ENCODE results near the gene PHLDB2.

DNA sequence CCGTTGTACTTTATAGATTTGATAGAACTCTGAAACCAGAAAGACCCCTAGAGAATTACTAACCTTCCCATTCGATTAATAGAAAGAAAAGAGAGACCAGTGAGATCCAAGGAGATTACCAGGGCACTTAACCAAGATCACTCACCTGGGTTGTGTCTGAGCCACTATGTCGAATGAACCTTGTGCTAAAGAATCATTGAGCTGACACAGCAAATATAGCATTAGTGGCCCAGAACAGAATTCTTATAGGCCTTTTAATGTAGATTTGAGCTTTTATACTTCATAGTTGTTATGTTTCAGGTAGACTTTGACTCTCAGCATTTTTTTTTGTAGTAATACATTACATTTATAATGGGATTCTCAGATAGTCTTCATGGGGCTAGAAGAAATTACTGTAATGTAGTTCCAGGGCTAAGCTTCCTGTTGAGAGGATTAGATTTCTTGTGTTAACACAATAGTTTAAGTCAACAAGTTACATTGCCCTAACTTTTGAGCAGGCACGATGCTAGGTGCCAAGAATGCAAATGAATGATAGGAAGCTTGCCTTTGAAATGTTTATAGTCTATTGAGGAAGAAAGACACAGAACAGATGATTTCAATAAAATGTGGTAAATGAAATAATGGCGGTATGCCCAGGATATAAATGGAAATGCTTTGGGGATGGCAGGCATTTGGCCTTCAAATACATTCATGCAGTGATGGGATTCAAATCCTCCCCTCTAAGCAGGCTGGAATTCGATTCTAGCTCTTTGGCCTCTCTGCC is 95.3 kb downstream of the PHLDB2 start:
- TF ChIP-seq EZH2 (IDR thresholded peaks at IDR 0.05; ENCODE audit: low read depth, low read length, severe bottlenecking) (no peak), POLR2AphosphoS5 (IDR thresholded peaks at IDR 0.05; ENCODE audit: low read depth, low read length) (no peak), TBP (IDR thresholded peaks at IDR 0.05; ENCODE audit: low read depth, low read length) (no peak), KDM1A (IDR thresholded peaks at IDR 0.05; ENCODE audit: borderline replicate concordance, low read length) (no peak), POLR2A (IDR thresholded peaks at IDR 0.05; ENCODE audit: control extremely low read depth in 1 of 2, low read depth in 2 of 2, low read length in 2 of 2) (no peak), JUND (IDR thresholded peaks at IDR 0.05; ENCODE audit: low read length) (no peak), TAF1 (IDR thresholded peaks at IDR 0.05; ENCODE audit: low read depth, low read length) (no peak)
- TF ChIP-seq, protein P1, sequence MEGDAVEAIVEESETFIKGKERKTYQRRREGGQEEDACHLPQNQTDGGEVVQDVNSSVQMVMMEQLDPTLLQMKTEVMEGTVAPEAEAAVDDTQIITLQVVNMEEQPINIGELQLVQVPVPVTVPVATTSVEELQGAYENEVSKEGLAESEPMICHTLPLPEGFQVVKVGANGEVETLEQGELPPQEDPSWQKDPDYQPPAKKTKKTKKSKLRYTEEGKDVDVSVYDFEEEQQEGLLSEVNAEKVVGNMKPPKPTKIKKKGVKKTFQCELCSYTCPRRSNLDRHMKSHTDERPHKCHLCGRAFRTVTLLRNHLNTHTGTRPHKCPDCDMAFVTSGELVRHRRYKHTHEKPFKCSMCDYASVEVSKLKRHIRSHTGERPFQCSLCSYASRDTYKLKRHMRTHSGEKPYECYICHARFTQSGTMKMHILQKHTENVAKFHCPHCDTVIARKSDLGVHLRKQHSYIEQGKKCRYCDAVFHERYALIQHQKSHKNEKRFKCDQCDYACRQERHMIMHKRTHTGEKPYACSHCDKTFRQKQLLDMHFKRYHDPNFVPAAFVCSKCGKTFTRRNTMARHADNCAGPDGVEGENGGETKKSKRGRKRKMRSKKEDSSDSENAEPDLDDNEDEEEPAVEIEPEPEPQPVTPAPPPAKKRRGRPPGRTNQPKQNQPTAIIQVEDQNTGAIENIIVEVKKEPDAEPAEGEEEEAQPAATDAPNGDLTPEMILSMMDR (IDR thresholded peaks at IDR 0.05; ENCODE audit: control extremely low read depth in 1 of 3, insufficient read depth in 1 of 3, low read depth in 1 of 3, low read length in 3 of 3) = no peak

All from H1 (cell line).